ENCODE results near the gene SGPP2.
A peak's percentile ranks its signal among the peaks of the same experiment; 100 is the strongest.

The SGPP2 gene

GRCh38 chr2:222506230-222506935, 82.0 kb downstream of the SGPP2 start:
- DNase-seq (ENCODE audit: insufficient read length, low spot score) = no peak
- TF ChIP-seq POU2F2 (IDR thresholded peaks at IDR 0.05; ENCODE audit: low read depth, low read length) = no peak
- TF ChIP-seq TAF1 (IDR thresholded peaks at IDR 0.05; ENCODE audit: low read depth, low read length) = no peak
- no peak for TF ChIP-seq POLR2A (IDR thresholded peaks at IDR 0.05; ENCODE audit: low read depth, low read length)
- TF ChIP-seq PAX5 (IDR thresholded peaks at IDR 0.05; ENCODE audit: insufficient read depth, low read length, severe bottlenecking) = no peak
- no peak for TF ChIP-seq POLR2AphosphoS5 (IDR thresholded peaks at IDR 0.05; ENCODE audit: low read depth, low read length)
- no peak for TF ChIP-seq SPI1 (IDR thresholded peaks at IDR 0.05; ENCODE audit: low read depth, low read length)
- FAIRE-seq = peak; percentile 47

GRCh38 chr2:222514901-222515300, 90.6 kb downstream of the SGPP2 start:
- no peak for DNase-seq (ENCODE audit: insufficient read length, low spot score)
- TF ChIP-seq POLR2A (IDR thresholded peaks at IDR 0.05; ENCODE audit: low read depth, low read length) (no peak), TAF1 (IDR thresholded peaks at IDR 0.05; ENCODE audit: low read depth, low read length) (no peak), POLR2AphosphoS5 (IDR thresholded peaks at IDR 0.05; ENCODE audit: low read depth, low read length) (no peak), SPI1 (IDR thresholded peaks at IDR 0.05; ENCODE audit: low read depth, low read length) (no peak), PAX5 (IDR thresholded peaks at IDR 0.05; ENCODE audit: insufficient read depth, low read length, severe bottlenecking) (no peak), POU2F2 (IDR thresholded peaks at IDR 0.05; ENCODE audit: low read depth, low read length) (no peak)
- FAIRE-seq = no peak

GRCh38 chr2:222518570-222519381, 94.4 kb downstream of the SGPP2 start:
- DNase-seq (ENCODE audit: insufficient read length, low spot score) (no peak), FAIRE-seq (no peak)
- no peak for TF ChIP-seq SPI1 (IDR thresholded peaks at IDR 0.05; ENCODE audit: low read depth, low read length)
- no peak for TF ChIP-seq PAX5 (IDR thresholded peaks at IDR 0.05; ENCODE audit: insufficient read depth, low read length, severe bottlenecking)
- no peak for TF ChIP-seq POLR2A (IDR thresholded peaks at IDR 0.05; ENCODE audit: low read depth, low read length)
- no peak for TF ChIP-seq POU2F2 (IDR thresholded peaks at IDR 0.05; ENCODE audit: low read depth, low read length)
- no peak for TF ChIP-seq POLR2AphosphoS5 (IDR thresholded peaks at IDR 0.05; ENCODE audit: low read depth, low read length)
- no peak for TF ChIP-seq TAF1 (IDR thresholded peaks at IDR 0.05; ENCODE audit: low read depth, low read length)

- TF ChIP-seq POLR2AphosphoS5 (IDR thresholded peaks at IDR 0.05; ENCODE audit: low read depth, low read length) (no peak), POLR2A (IDR thresholded peaks at IDR 0.05; ENCODE audit: low read depth, low read length) (no peak)
- DNase-seq (ENCODE audit: insufficient read length, low spot score) (no peak), FAIRE-seq (no peak)
Measured at GRCh38 chr2:222521099-222521498, 96.8 kb downstream of the SGPP2 start.

- FAIRE-seq (no peak), DNase-seq (ENCODE audit: insufficient read length, low spot score) (no peak)
- no peak for TF ChIP-seq POU2F2 (IDR thresholded peaks at IDR 0.05; ENCODE audit: low read depth, low read length)
- TF ChIP-seq TAF1 (IDR thresholded peaks at IDR 0.05; ENCODE audit: low read depth, low read length) = no peak
- TF ChIP-seq POLR2A (IDR thresholded peaks at IDR 0.05; ENCODE audit: low read depth, low read length) = no peak
- no peak for TF ChIP-seq SPI1 (IDR thresholded peaks at IDR 0.05; ENCODE audit: low read depth, low read length)
- TF ChIP-seq POLR2AphosphoS5 (IDR thresholded peaks at IDR 0.05; ENCODE audit: low read depth, low read length) = no peak
Measured at GRCh38 chr2:222522082-222522481, 97.7 kb downstream of the SGPP2 start.

GRCh38 chr2:222523783-222524544, 99.6 kb downstream of the SGPP2 start:
- TF ChIP-seq POU2F2 (IDR thresholded peaks at IDR 0.05; ENCODE audit: low read depth, low read length) = no peak
- no peak for TF ChIP-seq POLR2AphosphoS5 (IDR thresholded peaks at IDR 0.05; ENCODE audit: low read depth, low read length)
- DNase-seq (ENCODE audit: insufficient read length, low spot score) (no peak), FAIRE-seq (no peak)

GRCh38 chr2:222525811-222526210, 101.5 kb downstream of the SGPP2 start:
- no peak for FAIRE-seq
- no peak for DNase-seq (ENCODE audit: insufficient read length, low spot score)
- no peak for TF ChIP-seq POLR2AphosphoS5 (IDR thresholded peaks at IDR 0.05; ENCODE audit: low read depth, low read length)
- TF ChIP-seq POU2F2 (IDR thresholded peaks at IDR 0.05; ENCODE audit: low read depth, low read length) = no peak

GRCh38 chr2:222526480-222527277, 102.3 kb downstream of the SGPP2 start:
- TF ChIP-seq SPI1 (IDR thresholded peaks at IDR 0.05; ENCODE audit: low read depth, low read length) = no peak
- FAIRE-seq = peak; percentile 9
- DNase-seq (ENCODE audit: insufficient read length, low spot score) = no peak

- TF ChIP-seq TAF1 (IDR thresholded peaks at IDR 0.05; ENCODE audit: low read depth, low read length) (no peak), POLR2A (IDR thresholded peaks at IDR 0.05; ENCODE audit: low read depth, low read length) (no peak), PAX5 (IDR thresholded peaks at IDR 0.05; ENCODE audit: insufficient read depth, low read length, severe bottlenecking) (no peak), SPI1 (IDR thresholded peaks at IDR 0.05; ENCODE audit: low read depth, low read length) (no peak), POLR2AphosphoS5 (IDR thresholded peaks at IDR 0.05; ENCODE audit: low read depth, low read length) (no peak), POU2F2 (IDR thresholded peaks at IDR 0.05; ENCODE audit: low read depth, low read length) (no peak)
- DNase-seq (ENCODE audit: insufficient read length, low spot score) (no peak), FAIRE-seq (no peak)
Measured at GRCh38 chr2:222532315-222532714, 108.0 kb downstream of the SGPP2 start.

Data from GM12891 (cell line).